ENCODE results near the gene ATP2B1.

DNA sequence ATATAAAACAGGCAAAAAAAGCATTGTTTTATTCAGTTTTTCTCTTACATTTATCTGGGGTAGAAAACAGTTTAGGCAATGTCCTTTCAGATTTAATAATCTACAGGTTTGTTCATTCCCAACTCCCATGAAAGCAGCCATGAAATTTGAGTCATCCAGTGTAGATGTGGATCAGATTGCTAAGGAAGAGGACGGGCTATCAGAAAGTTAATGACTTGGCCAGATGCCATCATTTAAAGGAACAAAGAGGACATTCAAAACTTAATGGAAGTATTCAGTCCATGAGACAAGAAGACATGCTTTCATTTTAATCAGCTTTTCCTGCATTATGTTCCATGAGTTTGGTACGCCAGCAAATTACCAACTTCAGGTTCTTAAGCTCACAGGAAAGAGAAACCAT lies 151.7 kb downstream of the ATP2B1 start:
- no peak for TF ChIP-seq REST (IDR thresholded peaks at IDR 0.05; ENCODE audit: insufficient read depth in 1 of 2, low read depth in 2 of 2, low read length in 2 of 2)
- TF ChIP-seq TAF1 (IDR thresholded peaks at IDR 0.05; ENCODE audit: borderline replicate concordance, insufficient read depth, low read length), result no peak
- no peak for TF ChIP-seq FOXP2 (optimal IDR thresholded peaks at IDR 0.05; ENCODE audit: borderline replicate concordance, extremely low read depth, extremely low read length, insufficient read depth)
- no peak for TF ChIP-seq POLR2AphosphoS5 (IDR thresholded peaks at IDR 0.05; ENCODE audit: low read depth, low read length)
